SK-N-SH treated with all-trans-retinoic acid at 6 μM for 48 hours (cell line): ENCODE results near the gene EML5.

ENCODE experiments used
- ARNTL ChIP-seq: fragments of 450-650 bp; formaldehyde crosslinking; IDR thresholded peaks from 2 replicates; pipeline ENCODE4 v1.5.0; 2020; ENCODE audit warnings: low read depth, mild to moderate bottlenecking, moderate library complexity, borderline replicate concordance
- PATZ1 ChIP-seq: fragments of 250-450 bp; sonication (Bioruptor Pico); IDR thresholded peaks from 2 replicates; pipeline ENCODE4 v1.8.0; 2020; ENCODE audit warnings: mild to moderate bottlenecking, moderate library complexity, borderline replicate concordance
- RARB ChIP-seq: fragments of 250-450 bp; sonication (Bioruptor Pico); IDR thresholded peaks from 2 replicates; pipeline ENCODE4 v1.8.0; 2021; ENCODE audit warnings: mild to moderate bottlenecking, moderate library complexity
- ZFP3 ChIP-seq: fragments of 250-450 bp; sonication (Bioruptor Pico); IDR thresholded peaks from 2 replicates; pipeline ENCODE4 v1.5.0; 2020; ENCODE audit warnings: mild to moderate bottlenecking, moderate library complexity
- ZFP30 ChIP-seq: fragments of 450-650 bp; formaldehyde crosslinking; IDR thresholded peaks from 2 replicates; pipeline ENCODE4 v1.5.0; 2022; ENCODE audit warnings: mild to moderate bottlenecking, moderate library complexity

- TF ChIP-seq ZFP30 (CRISPR knock-in tag): no peak
- no peak for TF ChIP-seq ARNTL (CRISPR knock-in tag)
- TF ChIP-seq PATZ1 (CRISPR knock-in tag): no peak
- no peak for TF ChIP-seq RARB (CRISPR knock-in tag)
- TF ChIP-seq ZFP3 (CRISPR knock-in tag): no peak
Observed at GRCh38 chr14:88628033-88628432, 164.7 kb downstream of the EML5 start.
